ENCODE measurements around the gene VAPA. TPM values are rescaled to one million over a fixed set of nuclear protein-coding genes. Genes with fewer than 3 reads are reported as not detected.
A peak's percentile ranks its signal among the peaks of the same experiment; 100 is the strongest.

Gene VAPA
- total and polyA plus RNA-seq, 10 of the 15 experiments (the other 5 are each of a cell fraction or from before 2014, with no cell fraction given): 70.9 to 252 (median 166) TPM

- TF ChIP-seq ZNF384 (IDR thresholded peaks at IDR 0.05; ENCODE audit: borderline replicate concordance, low read depth, low read length) (no peak), PBX3 (IDR thresholded peaks at IDR 0.05; ENCODE audit: insufficient replicate concordance, low read depth, low read length) (no peak)
Observed at GRCh38 chr18:9969247-9969646, 55.4 kb downstream of the VAPA start (continued).

- POLR2A ChIA-PET: no interaction called here
- Histone ChIP-seq H3K4me1 (ENCODE audit: control insufficient read depth, insufficient read depth, low read length) (no peaks in the 10 kb centered on the region), H4K20me1 (ENCODE audit: control insufficient read depth, insufficient read depth) (no peaks in the 10 kb centered on the region; the same call in 1 of the 2 replicates), H3K4me2 (ENCODE audit: control insufficient read depth, insufficient read depth) (no peak overlapping the region), H3K79me2 (ENCODE audit: control insufficient read depth, insufficient read depth, low read length) (no peaks in the 10 kb centered on the region), H3K27me3 (replicated peaks in 1 of 2; ENCODE audit: control insufficient read depth in 2 of 2, insufficient read depth in 2 of 2, low read length in 1 of 2) (no peaks in the 10 kb centered on the region; a peak in 2 of 4 replicates), H3K4me3 (no peak overlapping the region), H3K27ac (ENCODE audit: control insufficient read depth, insufficient read depth) (no peak overlapping the region), H3K36me3 (ENCODE audit: control insufficient read depth in 2 of 2, insufficient read depth in 2 of 2, low read length in 1 of 2) (no peaks in the 10 kb centered on the region), H3K9ac (ENCODE audit: control insufficient read depth, insufficient read depth, low read length) (no peak overlapping the region), H2AFZ (ENCODE audit: control insufficient read depth, low read depth, low read length) (no peak overlapping the region), H3K9me3 (replicated peaks; ENCODE audit: control insufficient read depth, insufficient read depth, low read length) (no peaks in the 10 kb centered on the region; the same call in 2 of the 3 replicates)
- WGBS (ENCODE audit: insufficient coverage, insufficient replicate concordance, low lambda C conversion rate, missing lambda C conversion rate): 0% methylated on average over 4 of the region's 4 CpGs
- peak; percentile 95 for TF ChIP-seq SMC3 (IDR thresholded peaks at IDR 0.05; ENCODE audit: borderline replicate concordance, low read length)
- peak; percentile 56; the same call in 1 of the 2 replicates for TF ChIP-seq YY1 (IDR thresholded peaks at IDR 0.05; ENCODE audit: low read depth, low read length)
- no peak for TF ChIP-seq FOXK2 (IDR thresholded peaks at IDR 0.05)
- TF ChIP-seq PRDM15 (CRISPR knock-in tag; IDR thresholded peaks at IDR 0.05): no peak
- 0 out of 2 replicates have a peak, but pooled peaks have one; percentile 19 for TF ChIP-seq ZSCAN29 (IDR thresholded peaks at IDR 0.05)
- peak; percentile 98 for TF ChIP-seq RAD21 (IDR thresholded peaks at IDR 0.05; ENCODE audit: insufficient read depth, low read depth, low read length)
- no peak for TF ChIP-seq NFYA (IDR thresholded peaks at IDR 0.05; ENCODE audit: borderline replicate concordance, low read depth, low read length)
- peak; percentile 53 to 92 (median 67); a peak in 5 of 6 replicates for TF ChIP-seq CTCF (IDR thresholded peaks at IDR 0.05 in 2 of 3, conservative IDR thresholded peaks at IDR 0.05 in 1 of 3; ENCODE audit: control insufficient read depth in 2 of 3, extremely low read depth in 1 of 3, insufficient read depth in 1 of 3, low read depth in 3 of 3, low read length in 3 of 3)
- CTCF ChIA-PET: interaction anchor here (0.5 to 8.0 kb wide), 23 partner anchors 9 to 1547 kb away, joined by 3 to 109 read pairs (median 4); no protein-coding TSS in a partner anchor
- DNase-seq (ENCODE audit: low read depth, low spot score) (peak; percentile 27), FAIRE-seq (peak; percentile 99), ATAC-seq (peak; percentile 85)
- in situ Hi-C loops (cut with MboI): loop anchor here (5.0 kb wide), 2 partner anchors 551 to 1181 kb away; no protein-coding TSS in a partner anchor
- SMC1A ChIA-PET (ENCODE audit: uncharacterized antibody, unreplicated experiment): interaction anchor here (0.6 to 5.5 kb wide), 16 partner anchors 9 to 1183 kb away, joined by 3 to 76 read pairs (median 3); partner anchors contain the start of gene NAPG
- BruUV-seq (replicated peaks): no TSS peak
- RAD21 ChIA-PET (ENCODE audit: unreplicated experiment): interaction anchor here (0.6 to 5.8 kb wide), 5 partner anchors 544 to 1183 kb away, joined by 3 to 53 read pairs (median 5); no protein-coding TSS in a partner anchor
- intact Hi-C loops (cut with micrococcal nuclease; ENCODE audit: unreplicated experiment): loop anchor here (1.0 kb wide), 1 partner anchor 549 kb away; no protein-coding TSS in a partner anchor
Observed at GRCh38 chr18:9971313-9971920, 57.6 kb downstream of the VAPA start.

Measured in GM12878 (cell line).